OCI-LY7 (cell line): ENCODE results near the gene PEDS1.

Experiments
- EZH2phosphoT487 ChIP-seq: fragments of 200-600 bp; sonication (generic); IDR thresholded peaks from 2 replicates; pipeline ENCODE4 v1.6.1; 2018; ENCODE audit warnings: low read depth, borderline replicate concordance, mild to moderate bottlenecking, mixed run types, antibody characterized with exemption, low read length, moderate library complexity, mixed read lengths
- TF ChIP-seq, protein P1 (sequence below): fragments of 200-600 bp; sonication (generic); conservative IDR thresholded peaks from 2 replicates; pipeline ENCODE4 v1.5.1; 2014; ENCODE audit warnings: mild to moderate bottlenecking, antibody characterized with exemption, low read length, moderate library complexity, mixed read lengths

DNA sequence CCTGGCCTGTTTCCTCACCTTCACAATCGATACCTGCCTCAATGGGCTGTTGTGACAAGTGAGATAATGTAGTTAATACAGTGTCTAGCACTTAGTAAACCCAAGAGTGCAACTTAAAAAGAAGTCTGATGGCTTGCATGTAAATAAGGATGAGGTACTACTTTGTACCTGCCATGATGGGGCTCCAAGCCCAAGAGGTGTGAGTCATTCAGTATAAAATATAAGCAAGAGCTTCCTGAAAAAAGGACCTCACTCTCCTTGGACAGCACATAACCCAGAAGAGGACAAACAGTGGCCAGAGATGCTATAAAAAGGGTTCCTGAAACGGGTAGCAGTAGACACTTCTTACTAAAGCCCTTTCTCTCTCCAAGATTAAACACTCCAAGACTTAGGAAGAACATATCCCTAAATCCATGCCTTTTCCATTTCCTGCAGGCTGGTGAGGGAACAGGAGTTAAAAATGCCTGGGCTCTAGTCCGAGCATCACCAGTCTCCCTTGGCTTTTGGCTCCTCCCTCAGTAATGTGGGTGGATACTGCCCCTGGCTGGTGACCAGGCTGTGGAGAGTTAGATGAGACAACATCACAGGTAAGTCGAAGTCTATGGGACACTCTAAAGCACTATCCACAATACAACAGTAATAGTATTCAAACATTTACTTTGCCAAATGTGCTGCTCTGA lies 44.8 kb downstream of the PEDS1 start:
- TF ChIP-seq, protein P1, sequence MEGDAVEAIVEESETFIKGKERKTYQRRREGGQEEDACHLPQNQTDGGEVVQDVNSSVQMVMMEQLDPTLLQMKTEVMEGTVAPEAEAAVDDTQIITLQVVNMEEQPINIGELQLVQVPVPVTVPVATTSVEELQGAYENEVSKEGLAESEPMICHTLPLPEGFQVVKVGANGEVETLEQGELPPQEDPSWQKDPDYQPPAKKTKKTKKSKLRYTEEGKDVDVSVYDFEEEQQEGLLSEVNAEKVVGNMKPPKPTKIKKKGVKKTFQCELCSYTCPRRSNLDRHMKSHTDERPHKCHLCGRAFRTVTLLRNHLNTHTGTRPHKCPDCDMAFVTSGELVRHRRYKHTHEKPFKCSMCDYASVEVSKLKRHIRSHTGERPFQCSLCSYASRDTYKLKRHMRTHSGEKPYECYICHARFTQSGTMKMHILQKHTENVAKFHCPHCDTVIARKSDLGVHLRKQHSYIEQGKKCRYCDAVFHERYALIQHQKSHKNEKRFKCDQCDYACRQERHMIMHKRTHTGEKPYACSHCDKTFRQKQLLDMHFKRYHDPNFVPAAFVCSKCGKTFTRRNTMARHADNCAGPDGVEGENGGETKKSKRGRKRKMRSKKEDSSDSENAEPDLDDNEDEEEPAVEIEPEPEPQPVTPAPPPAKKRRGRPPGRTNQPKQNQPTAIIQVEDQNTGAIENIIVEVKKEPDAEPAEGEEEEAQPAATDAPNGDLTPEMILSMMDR: no peak
- TF ChIP-seq EZH2phosphoT487: no peak
